HG03439 (cell line): ENCODE results near the gene GABRR2.
"Not testable (repeated sequence)": the region's sequence is repeated elsewhere in the genome, so short reads cannot be mapped to it uniquely, and the experiment has no call there.

Experiments used
- ATAC-seq: cut with Tn5 transposase; IDR thresholded peaks from one replicate; pipeline ENCODE4 v1.9.1; 2021; ENCODE audit warnings: mild to moderate bottlenecking, moderate library complexity; ENCODE audit not compliant: unreplicated experiment

Gene GABRR2

DNA sequence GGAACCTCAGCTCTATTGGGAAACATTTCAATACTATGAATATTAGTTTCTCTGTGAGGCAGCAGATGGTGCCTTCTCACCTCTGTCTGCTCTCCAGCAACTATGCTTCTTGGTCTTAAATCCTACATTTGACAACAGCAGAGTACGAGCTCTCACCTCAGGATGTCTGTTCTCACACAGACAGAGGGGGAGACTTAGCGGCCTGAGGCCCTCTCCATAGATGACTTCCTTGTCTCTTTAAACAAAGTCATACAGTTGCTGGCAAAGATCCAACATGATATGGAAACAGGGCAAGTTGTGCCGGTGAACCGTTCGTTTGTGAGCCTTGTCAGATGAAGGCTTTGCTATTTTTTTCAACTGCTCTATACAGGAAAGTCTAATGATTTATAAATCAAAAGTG lies 54.3 kb downstream of the GABRR2 start:
- no peak for ATAC-seq

DNA sequence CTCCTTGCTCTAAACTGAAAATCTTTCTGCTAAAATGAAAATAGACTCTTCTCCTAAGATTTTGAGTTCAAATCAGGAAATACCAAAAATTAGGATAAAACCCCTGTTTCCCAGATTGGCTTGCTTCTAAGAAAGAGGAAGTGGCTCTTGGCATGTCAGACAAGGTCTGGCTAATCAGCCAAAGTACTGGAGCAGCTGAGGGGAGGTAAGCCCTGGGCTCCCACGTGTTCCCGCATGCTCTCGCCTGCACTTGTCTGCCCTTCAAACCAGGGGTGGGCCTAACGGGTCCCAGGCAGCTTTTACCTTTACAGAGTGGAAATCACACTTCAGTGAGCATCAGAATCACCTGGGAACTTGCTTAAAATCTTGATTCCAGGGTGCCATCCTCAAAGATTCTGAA lies 54.8 kb downstream of the GABRR2 start:
- ATAC-seq = no peak

DNA sequence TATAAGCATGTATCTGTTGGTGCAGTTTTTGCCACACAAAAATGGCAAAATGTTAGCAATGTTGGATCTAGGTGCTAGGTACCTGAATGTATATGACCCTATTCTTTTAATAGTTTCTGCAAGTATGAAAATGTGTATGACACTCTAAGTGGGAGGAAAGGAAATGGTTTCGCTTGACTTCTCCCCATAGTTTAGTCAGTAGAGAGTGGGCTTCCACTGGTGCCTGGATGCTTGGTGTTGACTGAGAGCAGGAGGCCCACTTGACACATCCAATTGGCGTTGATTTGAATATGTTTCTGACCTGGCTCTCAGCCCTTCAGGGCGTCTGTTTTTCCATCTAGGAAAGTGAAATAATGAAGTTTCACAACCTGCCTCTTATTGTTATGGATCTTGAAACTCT lies 56.2 kb downstream of the GABRR2 start:
- no peak for ATAC-seq

DNA sequence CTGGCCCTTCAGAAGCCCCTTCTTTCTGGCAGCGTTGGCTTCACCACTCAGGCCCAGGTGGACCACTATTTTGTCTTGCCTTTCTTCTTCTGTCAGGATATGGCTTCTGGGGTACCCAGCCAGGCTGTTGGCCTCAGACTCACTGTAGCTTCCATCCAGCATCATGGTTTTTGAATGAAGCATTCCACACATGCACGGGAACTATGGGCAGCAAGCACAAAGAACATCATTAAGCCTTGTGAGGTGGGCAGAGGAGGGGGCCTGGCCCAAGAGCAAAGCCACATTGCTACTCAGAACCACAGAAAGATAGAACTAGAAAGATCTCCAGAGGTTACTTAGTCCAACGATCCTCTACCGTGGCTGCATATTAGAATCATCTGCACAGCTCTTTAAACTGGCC lies 57.3 kb downstream of the GABRR2 start:
- ATAC-seq = no peak

DNA sequence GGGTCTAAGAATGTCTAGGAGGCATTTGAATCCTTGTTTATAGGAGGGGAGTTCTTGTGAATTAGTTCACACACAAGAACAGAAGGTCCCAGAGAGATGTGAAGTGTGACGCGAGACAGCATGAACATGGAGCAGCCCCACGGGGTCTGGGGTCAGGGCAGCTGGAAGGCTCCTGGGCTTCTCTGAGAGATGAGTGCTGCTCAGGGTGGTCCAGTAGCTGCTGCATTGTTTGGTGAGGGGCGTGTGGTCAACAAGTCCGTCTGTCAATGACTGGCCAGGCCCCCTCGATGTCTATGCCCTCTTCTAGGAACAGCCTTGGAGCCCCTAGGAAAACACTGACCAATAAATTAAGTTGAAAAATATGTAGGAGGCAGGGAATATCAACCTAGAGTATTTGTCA lies 57.8 kb downstream of the GABRR2 start:
- no peak for ATAC-seq

DNA sequence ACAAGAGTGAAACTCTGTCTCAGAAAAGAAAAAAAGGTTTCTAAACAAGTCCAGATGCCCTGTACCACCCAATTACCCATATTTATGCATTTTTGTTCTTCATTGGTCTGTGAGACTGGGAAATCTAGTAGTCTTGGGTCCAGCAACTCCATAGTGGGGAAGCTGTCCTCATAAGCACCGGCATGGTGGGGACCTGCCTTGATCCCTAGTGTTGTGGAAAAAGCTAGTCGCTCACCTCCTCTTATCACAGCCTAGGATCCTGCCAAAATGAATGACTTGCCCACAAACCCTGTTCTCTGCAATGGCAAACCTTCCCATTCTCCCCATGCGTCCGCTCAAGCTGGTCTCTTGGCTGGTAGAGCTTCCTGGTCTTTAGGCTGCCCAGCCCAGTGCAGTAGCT lies 59.7 kb downstream of the GABRR2 start:
- ATAC-seq = no peak

DNA sequence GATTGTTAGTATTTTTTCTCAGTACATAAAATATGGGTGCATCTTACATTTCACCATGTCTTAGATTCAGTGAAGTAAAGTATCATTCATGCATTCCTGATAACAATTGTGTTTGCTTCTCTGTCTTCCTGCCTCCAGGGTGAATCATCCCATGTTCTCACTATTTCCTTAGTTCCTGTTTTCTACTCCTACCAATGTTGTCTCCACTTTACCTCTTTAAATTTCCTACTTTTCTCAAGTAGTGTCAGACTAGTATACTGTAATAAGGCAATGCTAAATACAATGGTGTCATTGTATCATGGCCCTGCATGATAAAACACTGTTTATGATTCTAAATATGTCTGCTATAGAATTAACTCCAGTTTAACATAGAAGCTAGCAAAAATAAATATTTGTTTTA lies 60.5 kb downstream of the GABRR2 start:
- no peak for ATAC-seq

DNA sequence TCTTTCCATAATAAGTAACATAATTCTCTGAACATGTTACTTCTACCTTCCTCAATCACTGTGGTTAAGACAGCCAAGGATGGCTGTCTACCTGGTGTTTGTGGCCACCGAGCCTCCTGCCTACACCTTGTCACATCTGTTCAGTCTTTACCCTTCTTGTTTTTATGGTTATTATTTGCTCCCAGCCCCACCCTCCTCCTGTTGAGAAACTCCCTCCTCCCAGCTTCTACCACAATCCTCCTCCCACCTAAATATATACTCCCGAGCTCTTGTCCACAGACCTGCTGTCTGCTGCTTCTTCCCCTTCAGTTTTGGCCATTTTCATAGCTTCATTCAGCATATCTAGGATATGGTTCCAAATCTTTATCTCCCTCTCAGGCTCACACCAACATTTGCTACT lies 62.2 kb downstream of the GABRR2 start:
- ATAC-seq = no peak

DNA sequence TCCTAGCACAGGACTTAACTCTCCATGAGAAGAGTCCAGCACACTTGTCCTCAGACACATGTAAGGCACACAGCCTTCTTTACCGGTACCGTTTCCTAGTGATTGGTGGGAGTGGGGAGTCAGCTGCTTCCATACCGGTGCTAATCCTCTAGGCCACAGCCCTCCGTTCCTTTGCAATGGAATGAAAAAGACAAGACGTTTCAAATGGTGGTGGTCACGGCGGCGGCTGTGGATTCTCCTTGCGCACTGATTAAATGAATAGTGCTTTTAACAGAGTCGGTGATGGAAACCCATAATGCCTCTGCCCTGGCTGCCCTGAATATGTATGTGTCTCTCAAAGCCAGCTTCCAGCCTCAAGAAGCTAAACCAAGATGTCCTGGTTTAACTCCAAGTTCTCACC lies 63.1 kb downstream of the GABRR2 start:
- ATAC-seq = no peak

DNA sequence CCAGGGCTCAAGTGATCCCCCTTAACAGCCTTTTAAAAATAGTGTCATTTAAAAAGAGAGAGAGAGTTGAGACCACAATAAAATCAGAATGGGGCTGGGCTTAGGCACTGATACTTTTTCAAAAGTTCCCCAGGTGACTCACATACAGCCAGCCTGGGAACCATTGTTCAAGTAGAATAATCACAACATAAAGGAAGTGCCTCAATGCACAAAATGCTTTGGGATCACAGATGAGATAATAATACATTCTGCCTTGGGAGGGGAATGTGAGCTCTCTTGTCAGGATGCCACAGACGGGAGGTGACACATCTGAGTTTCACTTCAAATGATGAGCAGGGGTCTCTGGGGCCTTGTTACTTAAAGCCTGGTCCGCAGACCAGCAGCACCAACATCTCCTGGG lies 63.9 kb downstream of the GABRR2 start:
- ATAC-seq = no peak

DNA sequence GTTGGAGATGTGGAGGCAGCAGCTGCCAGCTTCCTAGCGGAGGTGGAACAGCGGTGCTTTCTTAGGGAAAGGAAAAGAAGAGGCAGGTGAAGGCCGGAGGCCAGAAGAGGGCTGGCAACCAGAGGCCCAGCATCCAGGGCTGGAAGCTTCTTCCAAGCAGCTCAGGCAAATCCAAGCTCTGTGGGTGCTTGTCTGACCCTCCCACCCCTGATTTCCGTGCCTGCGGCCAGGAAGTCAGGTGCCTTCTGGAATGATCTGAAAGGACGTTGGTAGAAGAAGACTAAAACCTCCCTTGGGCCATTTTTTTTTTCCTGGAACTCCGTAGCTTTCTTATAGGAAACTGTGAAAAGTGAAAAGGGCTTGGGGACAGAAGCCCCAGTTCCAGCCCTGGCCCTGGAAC lies 64.9 kb downstream of the GABRR2 start:
- ATAC-seq = no peak

DNA sequence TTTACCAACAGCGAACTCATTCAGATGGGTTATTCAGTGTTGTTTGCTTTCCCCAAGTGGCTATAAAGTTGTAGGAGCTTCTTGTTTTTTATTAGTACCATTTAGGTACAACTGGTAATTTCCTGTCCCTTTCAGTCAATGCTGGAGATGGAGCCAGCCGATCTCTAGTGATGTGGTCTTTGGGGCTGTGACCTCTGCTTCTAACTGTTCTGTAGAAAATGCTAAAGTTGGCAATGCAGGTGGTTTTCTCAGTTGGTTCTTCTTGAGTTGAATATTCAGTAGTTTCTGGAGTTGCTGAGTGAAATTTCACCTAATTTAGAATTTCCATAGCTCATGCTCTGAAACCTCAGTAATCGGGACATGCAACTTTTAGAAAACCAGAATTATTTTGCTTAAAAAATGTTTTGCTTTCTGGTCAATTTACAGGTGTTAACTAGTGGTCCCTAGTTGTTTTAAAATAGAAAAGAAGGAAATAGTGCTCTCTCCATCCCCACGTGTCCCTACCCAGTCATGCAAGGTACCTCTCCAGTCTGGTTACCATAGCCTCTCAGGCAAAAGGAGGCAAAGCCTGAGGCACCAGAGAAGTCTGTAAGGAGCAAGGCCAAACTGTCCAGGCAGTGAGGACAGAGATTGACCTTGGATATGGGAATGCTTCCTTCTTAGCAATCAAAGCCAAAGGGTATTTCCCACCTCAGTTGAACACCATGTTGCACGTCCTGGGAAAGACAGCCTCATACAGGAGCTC lies 70.7 kb downstream of the GABRR2 start:
- ATAC-seq = no peak

DNA sequence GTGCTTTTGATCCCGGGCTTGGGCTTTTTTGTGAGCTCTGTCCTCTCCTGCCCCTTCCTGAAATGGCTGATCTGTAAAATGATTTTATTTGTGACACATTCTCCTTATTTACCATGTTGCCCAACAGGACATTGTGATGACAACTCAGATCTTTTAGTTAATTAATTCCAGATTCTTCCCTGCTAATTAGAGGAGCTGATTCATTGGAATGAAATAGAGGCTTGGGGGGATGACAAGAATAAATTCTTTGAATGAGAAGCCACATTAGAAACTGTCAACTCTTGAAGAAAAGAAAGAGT lies 71.8 kb downstream of the GABRR2 start:
- ATAC-seq = no peak

DNA sequence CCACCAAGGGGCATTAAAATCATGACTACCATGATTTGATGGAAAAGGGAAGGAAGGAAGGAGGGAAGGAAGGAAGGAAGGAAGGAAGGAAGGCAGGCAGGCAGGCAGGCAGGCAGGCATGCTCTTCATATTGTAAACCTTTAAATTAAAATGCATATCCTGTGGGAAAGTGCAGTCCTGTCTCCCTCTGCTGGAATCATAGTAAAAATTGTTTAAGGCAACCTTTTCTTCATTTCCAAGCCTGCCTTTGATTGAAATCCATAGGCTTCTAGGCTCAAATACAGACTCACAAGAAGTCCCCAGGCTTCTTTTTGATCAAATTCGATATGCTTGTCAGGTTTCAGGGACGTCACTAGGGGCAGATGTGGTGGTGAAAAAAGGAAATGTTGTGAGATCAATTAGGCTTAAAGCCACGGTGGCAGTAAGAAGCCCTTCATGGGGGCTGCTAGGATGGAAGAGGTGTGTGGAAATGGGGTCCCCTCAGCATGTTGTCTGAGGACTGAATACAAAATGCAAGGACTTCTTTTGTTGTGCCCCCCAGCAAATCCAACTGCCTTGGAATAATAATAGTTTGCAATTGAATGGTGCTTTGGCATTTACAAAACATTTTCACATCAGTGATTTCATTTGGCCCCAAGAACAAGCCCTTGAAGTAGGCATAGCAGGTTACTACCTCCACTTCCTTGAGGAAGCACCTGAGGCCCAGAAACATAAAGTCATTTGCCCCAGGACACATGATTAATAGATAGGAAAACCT lies 72.3 kb downstream of the GABRR2 start:
- ATAC-seq = no peak

DNA sequence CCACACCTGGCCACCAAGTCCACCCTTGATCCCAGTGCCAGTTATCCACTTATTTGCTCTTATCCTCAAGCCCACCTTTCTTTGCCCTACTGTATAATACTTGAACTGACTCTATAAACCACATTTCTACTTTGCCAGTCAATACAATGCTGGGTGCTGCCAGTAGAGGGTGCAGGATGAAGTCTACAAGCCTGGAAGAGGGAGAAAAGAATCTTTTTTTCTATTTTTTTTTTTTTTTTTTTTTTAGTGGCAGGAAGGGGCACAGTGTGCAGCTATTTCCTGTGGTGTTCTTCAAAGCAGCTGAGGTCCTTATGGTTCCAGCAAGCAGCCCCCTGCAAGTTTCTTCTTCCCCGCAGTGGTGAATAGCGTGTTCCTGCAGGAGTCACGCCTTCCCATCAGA lies 75.8 kb downstream of the GABRR2 start:
- ATAC-seq = no peak

DNA sequence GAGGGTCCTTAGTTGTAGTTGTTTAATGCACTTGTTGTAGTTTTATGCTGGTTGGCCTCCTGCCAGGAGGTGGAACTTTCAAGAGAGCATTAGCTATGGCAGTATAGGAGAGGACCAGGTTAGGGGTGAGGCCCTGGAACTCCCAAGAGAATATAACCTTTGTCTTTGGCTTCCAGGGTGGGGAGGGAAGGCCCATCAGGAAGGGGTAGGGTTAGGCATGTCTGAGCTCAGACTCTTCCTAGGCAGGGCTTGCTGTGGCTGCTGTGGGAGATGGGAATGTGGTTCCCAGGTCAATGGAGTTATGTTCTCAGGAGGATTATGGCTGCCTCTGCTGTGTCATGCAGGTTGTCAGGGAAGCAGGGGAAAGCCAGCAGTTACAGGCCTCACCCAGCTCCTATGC lies 77.9 kb downstream of the GABRR2 start:
- ATAC-seq = no peak

DNA sequence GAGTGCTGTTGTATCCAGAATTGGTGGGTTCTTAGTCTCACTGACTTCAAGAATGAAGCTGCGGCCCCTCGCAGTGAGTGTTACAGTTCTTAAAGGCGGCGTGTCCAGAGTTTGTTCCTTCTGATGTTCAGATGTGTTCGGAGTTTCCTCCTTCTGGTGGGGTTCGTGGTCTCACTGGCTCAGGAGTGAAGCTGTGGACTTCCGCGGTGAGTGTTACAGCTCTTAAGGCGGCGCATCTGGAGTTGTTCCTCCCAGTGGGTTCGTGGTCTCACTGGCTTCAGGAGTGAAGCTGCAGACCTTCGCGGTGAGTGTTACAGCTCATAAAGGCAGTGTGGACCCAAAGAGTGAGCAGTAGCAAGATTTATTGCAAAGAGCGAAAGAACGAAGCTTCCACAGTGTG lies 81.5 kb downstream of the GABRR2 start:
- ATAC-seq = not testable (repeated sequence)

DNA sequence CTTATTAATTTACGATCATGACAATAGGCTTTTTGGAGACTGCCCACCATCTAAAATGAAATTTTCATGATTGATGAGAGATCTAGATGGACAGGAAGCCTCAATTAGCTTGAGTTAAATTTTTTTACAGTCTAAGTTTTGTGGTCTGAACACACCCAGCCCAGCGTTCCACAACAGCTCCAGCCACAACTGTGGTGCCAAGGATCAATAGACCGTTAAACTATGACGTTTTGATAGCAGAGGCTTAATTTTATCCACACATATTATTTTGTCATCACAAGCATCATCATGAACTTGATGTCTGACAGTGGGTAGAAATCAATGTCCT lies 92.4 kb downstream of the GABRR2 start:
- no peak for ATAC-seq

DNA sequence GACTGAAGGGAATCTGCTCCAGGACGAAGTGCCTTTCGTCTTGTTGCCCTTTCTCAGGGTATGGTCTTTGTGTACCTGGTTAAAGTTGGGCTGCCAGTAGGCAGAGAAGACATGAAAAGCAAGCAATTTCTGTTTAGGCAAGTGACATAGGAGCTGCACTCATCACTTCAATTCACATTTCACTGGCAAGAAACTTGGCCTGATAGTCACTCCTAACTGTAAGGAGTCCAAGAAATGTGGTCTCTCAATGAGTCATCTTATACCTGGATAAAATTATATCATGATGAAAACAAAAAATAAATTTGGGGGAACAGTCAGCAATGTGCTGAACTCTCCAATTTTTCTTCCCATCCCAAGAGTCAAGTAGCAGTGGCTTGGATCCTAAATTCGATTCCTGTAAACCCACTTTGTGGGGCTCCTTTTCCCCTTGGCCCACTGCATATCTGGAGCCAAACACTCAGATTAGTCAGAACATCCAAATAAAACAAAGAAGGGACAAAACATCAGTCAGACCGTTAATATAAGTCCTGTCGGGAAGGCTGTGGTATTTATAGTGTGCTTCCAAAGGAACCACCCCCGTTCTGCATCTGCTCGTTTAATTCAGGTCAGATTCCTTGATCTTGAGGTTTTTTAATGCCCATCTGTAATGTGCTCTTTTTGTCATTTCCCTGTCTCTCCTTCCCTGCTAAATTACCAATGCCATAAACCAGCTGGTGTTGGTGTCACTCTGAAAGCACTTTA lies 93.0 kb downstream of the GABRR2 start:
- ATAC-seq = no peak

DNA sequence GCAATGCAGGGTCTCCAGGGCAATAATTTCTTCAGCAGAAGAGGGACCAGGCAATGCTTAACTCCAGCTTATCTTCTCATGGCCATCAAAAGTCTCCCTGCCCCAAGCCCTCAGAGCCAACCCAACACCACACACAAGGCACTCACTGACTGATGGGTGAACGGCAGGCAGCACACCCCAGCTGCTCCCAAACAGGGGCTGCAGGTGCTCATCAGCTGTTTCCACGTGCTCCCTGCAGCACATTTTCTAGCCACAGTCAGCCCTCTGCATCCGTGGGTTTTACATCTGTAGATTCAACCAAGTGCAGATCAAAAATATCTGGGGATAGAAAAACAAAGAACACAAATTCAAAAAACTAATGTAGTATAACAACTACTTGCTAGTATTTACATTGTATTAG lies 94.0 kb downstream of the GABRR2 start:
- ATAC-seq = no peak

DNA sequence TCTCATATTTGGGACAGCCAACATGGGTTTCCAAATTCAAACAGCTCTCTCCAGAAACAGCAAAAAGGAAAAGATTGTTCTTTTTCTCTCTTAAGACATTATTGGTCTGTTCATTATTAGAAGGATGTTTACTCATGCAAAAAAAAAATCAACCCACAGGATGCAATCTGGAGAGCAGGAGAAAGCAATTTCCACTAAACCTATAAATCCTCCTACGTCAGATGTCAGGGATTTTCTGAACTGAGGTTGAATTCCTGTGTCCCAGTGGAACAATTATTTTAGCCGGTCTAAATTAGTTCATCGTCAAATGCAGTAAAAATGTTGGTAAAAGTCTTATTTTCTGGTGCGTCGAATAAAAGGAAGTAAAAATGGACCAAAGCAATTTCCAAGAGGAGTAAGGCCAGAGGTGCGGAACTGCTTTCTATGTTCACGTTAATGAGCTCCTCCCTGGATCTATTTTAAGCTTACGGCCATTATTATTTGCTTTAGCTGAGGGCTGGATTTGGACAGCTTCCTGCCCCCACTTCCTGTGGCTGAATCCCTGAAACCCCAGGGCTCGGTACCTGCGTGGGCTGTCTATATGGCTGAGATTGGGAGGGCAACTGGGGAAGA lies 97.7 kb downstream of the GABRR2 start, which contains the start of gene GABRR1:
GABRR1 (minus strand) TSS at position 60 of the 612 bp plus-strand sequence; CDS start at position 24, 36 bp downstream.
- ATAC-seq = no peak

DNA sequence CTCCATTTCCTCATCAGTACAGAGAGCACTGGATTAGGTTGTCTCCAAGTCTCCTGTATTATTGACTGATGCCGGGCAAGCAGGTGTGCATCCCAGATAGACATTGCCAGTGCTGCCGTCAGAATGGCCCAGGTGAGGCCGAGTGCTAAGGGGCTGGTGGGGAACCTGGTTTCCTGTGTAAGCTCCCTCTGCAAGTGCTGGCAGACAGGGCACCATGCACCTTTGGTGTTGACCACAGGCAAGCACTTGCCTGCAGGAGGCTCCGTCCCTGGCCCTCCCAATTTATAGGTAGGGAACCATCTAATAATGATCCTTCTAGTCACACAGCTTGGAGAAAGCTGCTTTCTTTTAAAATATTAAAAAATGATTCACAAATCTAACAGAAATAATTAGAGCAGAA lies 98.7 kb downstream of the GABRR2 start:
- no peak for ATAC-seq
